Panc1 (cell line): Measurements from ENCODE around the gene TNPO2.

Experiments used
- POLR2AphosphoS5 ChIP-seq: IDR thresholded peaks from 2 replicates; pipeline ENCODE4 v1.6.1; 2012; ENCODE audit warnings: mild to moderate bottlenecking, low read depth, low read length, moderate library complexity
- REST ChIP-seq, 2 experiments: IDR thresholded peaks; 2 replicates each; pipeline ENCODE4 v1.6.1; 2011 to 2012; ENCODE audit warnings: low read depth in 2 of 2, control low read depth in 1 of 2, low read length in 1 of 2, mild to moderate bottlenecking in 1 of 2, moderate library complexity in 1 of 2; ENCODE audit not compliant: insufficient read depth in 1 of 2
- TCF7L2 ChIP-seq: IDR thresholded peaks from 2 replicates; pipeline ENCODE4 v1.6.1; 2011; ENCODE audit warnings: mild to moderate bottlenecking, low read depth, low read length, inconsistent platforms
- TF ChIP-seq, protein P1 (sequence below): fragments of 450-650 bp; IDR thresholded peaks from 2 replicates; pipeline ENCODE4 v1.5.1; 2017; ENCODE audit warnings: mild to moderate bottlenecking

- TF ChIP-seq, protein P1, sequence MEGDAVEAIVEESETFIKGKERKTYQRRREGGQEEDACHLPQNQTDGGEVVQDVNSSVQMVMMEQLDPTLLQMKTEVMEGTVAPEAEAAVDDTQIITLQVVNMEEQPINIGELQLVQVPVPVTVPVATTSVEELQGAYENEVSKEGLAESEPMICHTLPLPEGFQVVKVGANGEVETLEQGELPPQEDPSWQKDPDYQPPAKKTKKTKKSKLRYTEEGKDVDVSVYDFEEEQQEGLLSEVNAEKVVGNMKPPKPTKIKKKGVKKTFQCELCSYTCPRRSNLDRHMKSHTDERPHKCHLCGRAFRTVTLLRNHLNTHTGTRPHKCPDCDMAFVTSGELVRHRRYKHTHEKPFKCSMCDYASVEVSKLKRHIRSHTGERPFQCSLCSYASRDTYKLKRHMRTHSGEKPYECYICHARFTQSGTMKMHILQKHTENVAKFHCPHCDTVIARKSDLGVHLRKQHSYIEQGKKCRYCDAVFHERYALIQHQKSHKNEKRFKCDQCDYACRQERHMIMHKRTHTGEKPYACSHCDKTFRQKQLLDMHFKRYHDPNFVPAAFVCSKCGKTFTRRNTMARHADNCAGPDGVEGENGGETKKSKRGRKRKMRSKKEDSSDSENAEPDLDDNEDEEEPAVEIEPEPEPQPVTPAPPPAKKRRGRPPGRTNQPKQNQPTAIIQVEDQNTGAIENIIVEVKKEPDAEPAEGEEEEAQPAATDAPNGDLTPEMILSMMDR = no peak
- no peak for TF ChIP-seq TCF7L2
- TF ChIP-seq POLR2AphosphoS5 = no peak
- TF ChIP-seq REST (IDR thresholded peaks at IDR 0.05; ENCODE audit: insufficient read depth in 1 of 2, low read depth in 2 of 2, low read length in 1 of 2) = no peak
Measured at GRCh38 chr19:12708641-12709040, 15.1 kb downstream of the TNPO2 start.
